ENCODE measurements around the gene KCNC1.

The KCNC1 gene

DNA sequence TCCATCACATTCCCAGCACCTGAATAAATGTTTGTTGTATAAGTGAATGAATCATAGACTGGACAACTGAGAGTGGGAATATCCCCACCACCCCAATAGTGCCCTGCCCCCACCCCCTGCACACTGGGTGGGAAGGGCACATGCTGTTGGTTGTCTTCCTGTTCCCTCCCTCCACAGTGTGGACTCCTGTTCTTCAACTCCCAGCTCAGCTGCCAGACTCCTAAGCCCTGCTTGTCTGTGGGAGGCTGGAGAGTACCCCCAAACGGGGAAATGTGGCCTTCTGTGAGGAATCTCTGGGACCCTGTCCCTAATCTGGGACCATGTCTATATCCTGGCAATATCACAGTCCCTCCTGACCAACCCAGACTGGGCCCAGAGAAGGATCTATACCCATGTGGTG, 20.7 kb upstream of the KCNC1 start:
- DNase-seq, result no peak
- intact Hi-C loops (cut with DNase I), result no loop called here

DNA sequence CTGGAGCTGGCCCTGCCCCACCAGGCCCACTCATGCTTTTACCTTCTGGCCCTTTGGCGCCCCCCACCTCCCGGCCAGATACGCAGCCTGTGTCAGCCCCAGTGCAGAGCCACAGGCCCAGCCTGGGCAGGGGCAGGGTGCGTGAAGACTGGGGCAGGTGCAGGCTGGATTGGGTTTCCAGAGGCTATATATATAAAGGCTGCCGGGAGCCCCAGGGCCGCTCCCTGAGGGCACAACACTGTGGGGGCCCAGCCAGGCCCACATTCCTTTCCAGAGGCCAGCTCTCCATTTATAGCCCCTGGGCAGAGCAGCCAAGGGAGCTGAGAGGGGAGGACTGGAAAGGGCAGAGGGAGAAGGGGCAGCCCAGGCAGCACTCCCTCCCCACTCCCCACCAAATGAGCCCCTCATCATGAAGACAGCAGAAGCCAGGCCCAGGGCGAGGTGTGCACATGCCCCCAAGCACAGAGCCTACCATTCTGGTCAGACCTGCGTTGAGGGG, 20.2 kb upstream of the KCNC1 start:
- intact Hi-C loops (cut with DNase I), result no loop called here
- DNase-seq, result no peak

DNA sequence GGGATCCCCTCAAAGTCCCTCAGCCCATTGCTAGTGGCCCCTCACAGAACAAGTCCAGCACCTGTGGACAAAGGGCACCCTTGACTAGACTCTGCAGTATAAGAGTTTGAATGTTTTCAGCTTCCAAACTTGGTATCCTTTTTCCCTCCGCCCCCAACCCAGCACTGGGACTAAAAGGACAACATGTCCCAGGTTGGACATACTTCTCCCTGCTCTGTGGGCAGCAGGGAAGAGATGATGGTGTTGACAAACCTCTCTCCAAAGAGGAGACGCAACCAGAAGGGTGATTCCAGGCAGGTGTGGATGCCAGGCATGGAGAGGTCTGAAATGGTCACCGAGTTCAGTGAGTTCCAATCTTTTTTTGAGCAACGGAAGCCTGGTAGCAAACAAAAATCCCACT, 19.7 kb upstream of the KCNC1 start:
- intact Hi-C loops (cut with DNase I), result no loop called here
- no peak for DNase-seq

DNA sequence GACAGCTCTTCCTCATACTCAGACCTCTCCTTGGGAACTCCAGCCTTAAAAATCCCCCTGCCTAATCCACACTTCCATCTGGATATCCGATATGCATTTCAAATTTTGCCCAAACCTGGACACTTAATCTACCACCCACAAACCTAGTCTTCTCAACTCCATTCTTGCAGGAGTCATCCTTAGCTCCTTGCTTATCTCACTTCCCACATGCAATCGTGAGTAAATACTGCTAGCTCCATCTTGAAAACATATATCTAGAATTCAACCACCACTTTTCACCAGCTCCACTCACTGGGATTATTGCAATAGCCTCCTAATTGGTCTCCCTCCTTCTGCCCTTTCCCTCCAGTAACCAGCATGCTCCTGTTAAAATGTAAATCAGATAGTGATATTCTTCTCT, 17.8 kb upstream of the KCNC1 start:
- intact Hi-C loops (cut with DNase I), result no loop called here
- DNase-seq, result no peak

DNA sequence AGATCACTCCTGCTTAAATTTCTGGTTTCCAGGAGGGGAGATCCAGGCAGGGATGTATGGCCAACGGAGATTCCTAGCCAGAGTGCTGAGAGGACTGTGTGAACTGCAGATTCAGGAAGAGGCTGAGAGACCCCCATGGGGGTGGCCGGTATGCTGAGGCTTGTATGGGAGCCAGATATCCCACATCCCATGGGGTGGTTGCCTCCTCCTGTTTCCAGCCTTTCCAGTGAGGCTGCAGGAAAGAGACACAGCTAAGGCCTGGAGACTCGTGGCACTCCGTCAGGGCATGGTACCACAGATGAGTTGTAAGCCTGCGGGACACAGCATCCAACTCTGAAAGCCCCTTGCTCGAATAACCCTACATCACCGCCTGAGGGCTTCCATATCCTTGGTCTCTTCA, 16.6 kb upstream of the KCNC1 start:
- intact Hi-C loops (cut with DNase I), result no loop called here
- DNase-seq, result peak in 1 of 42 donors; percentile 15

DNA sequence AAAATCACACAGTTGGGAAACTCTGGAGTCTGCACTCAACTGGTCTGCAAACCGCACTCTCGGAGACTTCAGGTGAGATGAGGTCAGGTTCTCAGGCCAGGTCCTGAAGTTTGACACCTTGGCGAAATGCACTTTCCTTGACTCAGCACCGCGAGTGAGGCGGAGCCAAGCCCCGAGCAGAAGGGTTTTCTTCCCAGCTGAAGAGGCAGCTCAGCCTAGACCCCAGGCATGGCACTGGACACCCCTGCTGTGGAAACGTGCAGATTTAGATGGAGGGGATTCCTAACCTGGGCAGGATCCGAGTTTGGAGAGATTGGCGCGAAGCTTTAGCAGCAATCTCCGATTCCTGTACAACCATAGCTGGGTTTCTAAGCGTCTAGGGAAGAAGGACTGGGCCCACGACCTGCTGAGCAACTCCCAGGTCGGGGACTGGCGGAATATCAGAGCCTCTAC, 16.0 kb upstream of the KCNC1 start:
- intact Hi-C loops (cut with DNase I), result no loop called here
- no peak for DNase-seq

DNA sequence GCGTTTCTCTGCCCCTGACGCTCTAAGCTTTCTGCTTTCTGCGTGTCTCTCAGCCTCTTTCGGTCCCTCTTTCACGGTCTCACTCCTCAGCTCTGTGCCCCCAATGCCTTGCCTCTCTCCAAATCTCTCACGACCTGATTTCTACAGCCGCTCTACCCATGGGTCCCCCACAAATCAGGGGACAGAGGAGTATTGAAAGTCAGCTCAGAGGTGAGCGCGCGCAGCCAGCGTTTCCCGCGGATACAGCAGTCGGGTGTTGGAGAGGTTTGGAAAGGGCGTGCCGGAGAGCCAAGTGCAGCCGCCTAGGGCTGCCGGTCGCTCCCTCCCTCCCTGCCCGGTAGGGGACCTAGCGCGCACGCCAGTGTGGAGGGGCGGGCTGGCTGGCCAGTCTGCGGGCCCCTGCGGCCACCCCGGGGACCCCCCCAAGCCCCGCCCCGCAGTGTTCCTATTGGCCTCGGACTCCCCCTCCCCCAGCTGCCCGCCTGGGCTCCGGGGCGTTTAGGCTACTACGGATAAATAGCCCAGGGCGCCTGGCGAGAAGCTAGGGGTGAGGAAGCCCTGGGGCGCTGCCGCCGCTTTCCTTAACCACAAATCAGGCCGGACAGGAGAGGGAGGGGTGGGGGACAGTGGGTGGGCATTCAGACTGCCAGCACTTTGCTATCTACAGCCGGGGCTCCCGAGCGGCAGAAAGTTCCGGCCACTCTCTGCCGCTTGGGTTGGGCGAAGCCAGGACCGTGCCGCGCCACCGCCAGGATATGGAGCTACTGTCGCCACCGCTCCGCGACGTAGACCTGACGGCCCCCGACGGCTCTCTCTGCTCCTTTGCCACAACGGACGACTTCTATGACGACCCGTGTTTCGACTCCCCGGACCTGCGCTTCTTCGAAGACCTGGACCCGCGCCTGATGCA, 15.3 kb upstream of the KCNC1 start, which contains the start of gene MYOD1:
Gene MYOD1 (plus strand): TSS at position 544 of the 910 bp plus-strand sequence. CDS start 212 bp downstream, at position 756.
- no peak for DNase-seq
- intact Hi-C loops (cut with DNase I), result no loop called here

DNA sequence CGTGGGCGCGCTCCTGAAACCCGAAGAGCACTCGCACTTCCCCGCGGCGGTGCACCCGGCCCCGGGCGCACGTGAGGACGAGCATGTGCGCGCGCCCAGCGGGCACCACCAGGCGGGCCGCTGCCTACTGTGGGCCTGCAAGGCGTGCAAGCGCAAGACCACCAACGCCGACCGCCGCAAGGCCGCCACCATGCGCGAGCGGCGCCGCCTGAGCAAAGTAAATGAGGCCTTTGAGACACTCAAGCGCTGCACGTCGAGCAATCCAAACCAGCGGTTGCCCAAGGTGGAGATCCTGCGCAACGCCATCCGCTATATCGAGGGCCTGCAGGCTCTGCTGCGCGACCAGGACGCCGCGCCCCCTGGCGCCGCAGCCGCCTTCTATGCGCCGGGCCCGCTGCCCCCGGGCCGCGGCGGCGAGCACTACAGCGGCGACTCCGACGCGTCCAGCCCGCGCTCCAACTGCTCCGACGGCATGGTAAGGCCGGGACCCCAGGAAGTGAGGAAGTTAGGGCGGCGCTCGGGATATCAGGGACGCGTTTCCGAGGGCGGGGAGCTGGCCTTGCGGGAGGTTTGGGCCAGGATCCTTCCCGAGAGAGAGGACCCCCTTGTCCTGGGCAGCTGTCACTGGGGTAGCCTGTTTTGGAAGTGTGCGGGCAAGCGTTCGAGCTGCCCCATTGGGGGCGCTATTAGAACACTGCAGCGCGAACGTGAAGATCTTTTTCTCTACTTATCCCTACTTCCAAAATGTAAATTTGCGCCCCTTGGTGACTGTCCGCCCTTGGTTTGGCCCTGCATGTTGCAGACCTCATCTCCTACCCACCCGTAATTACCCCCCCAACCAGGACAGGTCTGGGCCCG, 14.4 kb upstream of the KCNC1 start:
- DNase-seq, result no peak
- intact Hi-C loops (cut with DNase I), result no loop called here

DNA sequence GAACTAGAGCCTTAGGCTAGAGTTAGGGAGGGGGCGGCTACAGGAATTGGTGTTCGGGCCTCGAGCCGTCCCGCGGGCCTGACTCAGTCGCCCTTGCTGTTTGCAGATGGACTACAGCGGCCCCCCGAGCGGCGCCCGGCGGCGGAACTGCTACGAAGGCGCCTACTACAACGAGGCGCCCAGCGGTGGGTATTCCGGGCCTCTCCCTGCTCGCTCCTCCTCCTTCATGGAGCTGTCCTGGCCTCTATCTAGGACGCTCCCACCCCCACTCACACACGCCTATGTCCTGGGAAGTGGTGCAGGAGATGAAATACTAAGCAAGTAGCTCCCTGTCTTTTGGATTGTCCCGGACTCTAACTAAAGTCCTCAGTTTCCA, 13.8 kb upstream of the KCNC1 start:
- DNase-seq, result no peak
- intact Hi-C loops (cut with DNase I), result no loop called here

DNA sequence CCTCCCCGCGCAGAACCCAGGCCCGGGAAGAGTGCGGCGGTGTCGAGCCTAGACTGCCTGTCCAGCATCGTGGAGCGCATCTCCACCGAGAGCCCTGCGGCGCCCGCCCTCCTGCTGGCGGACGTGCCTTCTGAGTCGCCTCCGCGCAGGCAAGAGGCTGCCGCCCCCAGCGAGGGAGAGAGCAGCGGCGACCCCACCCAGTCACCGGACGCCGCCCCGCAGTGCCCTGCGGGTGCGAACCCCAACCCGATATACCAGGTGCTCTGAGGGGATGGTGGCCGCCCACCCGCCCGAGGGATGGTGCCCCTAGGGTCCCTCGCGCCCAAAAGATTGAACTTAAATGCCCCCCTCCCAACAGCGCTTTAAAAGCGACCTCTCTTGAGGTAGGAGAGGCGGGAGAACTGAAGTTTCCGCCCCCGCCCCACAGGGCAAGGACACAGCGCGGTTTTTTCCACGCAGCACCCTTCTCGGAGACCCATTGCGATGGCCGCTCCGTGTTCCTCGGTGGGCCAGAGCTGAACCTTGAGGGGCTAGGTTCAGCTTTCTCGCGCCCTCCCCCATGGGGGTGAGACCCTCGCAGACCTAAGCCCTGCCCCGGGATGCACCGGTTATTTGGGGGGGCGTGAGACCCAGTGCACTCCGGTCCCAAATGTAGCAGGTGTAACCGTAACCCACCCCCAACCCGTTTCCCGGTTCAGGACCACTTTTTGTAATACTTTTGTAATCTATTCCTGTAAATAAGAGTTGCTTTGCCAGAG, 13.2 kb upstream of the KCNC1 start:
- DNase-seq, result no peak
- intact Hi-C loops (cut with DNase I), result no loop called here

DNA sequence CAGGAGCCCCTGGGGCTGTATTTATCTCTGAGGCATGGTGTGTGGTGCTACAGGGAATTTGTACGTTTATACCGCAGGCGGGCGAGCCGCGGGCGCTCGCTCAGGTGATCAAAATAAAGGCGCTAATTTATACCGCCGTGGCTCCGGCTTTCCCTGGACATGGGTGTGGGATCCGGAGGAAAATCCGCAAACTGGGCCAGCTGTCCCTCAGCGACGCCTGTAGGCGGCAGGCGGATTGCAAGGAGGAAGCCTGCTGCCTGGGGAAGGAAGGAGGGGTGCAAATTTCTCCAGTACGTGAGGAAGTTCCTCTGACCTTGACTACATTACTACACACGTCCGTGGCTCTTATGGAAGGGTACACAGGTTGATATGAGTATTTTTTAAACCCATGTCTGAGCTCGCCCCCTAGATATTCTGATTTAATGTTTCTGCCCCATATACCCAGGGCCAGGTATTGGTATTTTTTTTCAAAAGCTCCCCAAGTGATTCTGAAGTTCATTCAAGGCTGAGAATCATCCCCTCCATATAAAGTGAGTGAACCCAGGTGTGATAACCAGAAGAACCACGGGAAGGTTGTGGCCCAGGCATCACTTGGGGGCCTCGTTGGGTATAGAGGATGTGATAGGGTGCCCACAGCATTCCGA, 12.5 kb upstream of the KCNC1 start:
- no peak for DNase-seq
- intact Hi-C loops (cut with DNase I), result no loop called here

DNA sequence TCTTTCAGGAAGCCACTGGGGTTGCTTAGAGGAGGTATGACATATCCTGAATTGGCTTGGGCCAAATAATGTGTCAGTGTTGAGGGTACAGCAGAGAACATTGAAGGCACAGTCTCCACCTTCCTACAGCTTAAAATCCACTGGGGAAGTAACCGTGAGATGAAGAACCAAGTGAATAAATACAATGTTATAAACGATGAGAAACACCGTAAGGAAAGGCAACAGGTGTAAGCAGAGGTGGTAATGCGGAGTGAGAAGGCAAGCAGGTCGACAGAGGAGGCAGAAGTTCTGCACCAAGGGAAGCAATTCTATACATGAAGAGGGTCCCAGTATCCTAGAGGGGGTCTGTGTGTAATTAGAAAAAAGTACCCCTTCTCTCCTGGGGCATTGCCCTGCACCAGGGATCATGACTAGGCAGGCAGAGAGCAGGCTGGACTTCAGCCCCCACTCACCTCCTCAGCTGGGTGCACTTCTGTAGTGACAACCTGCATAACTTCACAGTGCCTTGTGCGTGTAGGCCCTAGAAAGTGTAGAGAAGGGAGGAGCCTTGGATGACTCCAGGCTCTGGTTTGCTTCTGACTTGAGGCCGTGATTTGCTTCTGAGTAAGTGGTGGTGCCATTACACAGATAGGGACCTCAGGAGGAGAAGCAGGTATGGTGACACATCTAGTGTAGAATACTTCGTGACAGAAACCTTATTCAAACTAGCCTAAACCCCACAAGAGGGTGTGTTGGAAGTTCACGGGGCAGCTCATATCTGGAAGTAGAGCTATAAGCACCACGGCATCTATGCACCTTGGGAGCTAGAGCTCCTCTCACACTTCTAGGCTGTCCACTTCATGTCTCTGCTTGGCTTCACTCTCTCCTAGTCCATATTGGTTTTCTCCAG, 10.3 kb upstream of the KCNC1 start:
- intact Hi-C loops (cut with DNase I), result no loop called here
- no peak for DNase-seq

DNA sequence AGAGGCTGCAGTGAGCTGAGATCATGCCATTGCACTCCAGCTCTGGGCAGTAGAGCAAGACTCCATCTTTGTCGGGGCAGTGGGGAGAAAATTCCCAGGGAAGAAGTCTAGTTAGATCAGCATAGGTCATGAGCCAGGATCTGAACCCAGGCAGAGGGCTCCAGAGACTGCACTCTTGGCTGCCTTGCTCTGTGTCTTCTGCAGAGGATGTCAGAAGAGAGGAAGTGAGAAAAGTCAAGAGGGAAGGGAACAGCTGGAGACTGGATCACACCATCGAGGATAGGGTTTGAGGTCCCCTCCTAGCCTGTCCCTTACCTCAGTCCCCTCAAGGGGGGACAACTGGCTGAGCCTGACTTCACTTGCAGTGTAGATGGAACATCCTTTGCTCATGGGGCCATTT, 9.4 kb upstream of the KCNC1 start:
- no peak for DNase-seq
- intact Hi-C loops (cut with DNase I), result no loop called here

DNA sequence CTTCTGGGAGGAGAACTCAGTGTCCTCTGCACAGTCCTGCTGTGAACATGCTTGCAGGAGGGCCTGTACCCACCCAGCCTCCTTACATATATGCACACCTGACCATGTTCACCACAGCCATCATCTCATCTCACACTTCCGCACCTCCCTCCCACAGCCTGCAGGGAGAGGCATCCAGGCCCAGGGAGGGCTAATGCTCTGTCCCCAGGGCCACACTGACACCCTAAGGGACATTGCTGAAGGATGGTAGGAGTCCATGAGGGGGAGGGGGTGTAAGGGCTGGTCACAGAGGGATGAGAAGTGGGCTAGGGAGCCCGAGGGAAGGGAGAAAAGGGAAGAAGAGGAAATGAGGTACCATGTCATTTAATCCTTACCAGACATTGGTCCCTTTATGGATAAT, 4.4 kb upstream of the KCNC1 start:
- DNase-seq, result no peak
- intact Hi-C loops (cut with DNase I), result loop anchor here (5.0 to 10.0 kb wide), 2 partner anchors 125 to 247 kb away; no protein-coding TSS in a partner anchor

DNA sequence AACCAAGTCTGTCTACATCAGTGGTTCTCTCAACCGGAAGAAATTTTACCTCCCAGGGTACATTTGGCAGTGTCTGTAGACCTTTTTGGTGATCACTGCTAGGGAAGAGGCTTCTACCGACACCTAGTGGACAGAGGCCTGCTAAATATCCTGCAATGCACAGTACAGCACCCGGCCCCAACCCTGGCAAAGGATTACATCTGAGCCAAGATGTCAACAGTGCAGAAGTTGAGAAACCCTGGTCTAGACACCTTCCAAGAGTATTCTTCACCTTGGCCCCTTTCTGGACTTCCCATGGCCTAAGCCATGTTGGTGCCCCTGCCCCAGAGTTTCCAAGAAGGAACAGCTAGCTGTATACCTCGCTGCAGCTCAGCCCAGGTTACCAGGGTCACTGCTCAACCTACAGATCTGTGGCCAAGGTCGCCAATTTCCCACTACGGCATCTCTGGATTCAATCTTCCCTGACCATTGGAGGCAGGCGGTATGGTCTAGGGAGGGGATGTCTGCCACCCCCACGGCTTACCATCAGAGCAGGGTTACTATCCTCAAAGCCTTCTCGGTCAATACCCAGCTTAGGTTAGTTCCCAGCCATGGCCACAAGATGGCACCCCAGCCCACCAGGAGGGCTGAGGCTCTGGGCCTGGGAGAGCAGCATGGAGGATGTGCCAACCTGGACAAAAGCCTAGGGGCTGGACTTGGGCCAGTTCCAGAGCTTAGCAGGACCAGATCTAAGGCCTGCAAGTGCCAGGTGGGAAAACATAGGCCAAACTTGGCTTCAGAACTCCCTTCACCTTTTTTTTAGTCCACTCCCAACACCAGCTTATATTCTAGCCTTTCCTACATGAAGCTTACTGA, 3.7 kb upstream of the KCNC1 start:
- intact Hi-C loops (cut with DNase I), result loop anchor here (5.0 to 10.0 kb wide), 2 partner anchors 126 to 246 kb away; no protein-coding TSS in a partner anchor
- peak; percentile 65 to 94 (median 86) for DNase-seq

DNA sequence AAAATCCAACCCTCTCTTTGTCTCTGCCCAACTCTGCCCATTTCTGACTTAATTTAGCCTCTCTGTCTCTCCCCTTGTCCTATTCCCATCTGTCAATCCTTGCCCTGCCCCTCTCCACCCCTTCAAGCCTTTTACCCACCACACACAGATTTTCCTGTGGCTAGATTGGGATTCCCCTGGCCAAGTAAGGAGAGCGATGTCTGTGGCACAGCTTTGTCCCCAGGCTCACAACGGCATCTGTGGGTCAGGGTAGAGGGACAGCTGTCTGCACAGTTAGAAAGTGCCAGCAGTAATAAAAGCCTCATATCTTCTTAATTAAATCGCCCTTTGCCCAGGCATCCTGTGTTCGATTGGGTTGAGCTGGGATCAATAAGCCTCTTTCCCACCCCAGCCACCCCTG, 1.3 kb upstream of the KCNC1 start:
- intact Hi-C loops (cut with DNase I), result loop anchor here (5.0 to 10.0 kb wide), 2 partner anchors 128 to 244 kb away; no protein-coding TSS in a partner anchor
- DNase-seq, result no peak
